Adrenal gland (tissue), 12 donors: Measurements from ENCODE around the gene UCP2. TPM values are rescaled to one million over a fixed set of nuclear protein-coding genes. Genes with fewer than 3 reads are reported as not detected.
A peak's percentile ranks its signal among the peaks of the same experiment; 100 is the strongest.

Source experiments
- DNase-seq, 7 donors: peaks; one replicate each; pipeline ENCODE4 v3.0.0-alpha.2; 2019 to 2020
- H3K27ac ChIP-seq, 5 donors: fragments of 200-600 bp; sonication (generic) in 4 of 5; 1 replicate in 3 of 5; 2 replicates in 2 of 5; pipeline versions ENCODE4 v1.5.1 to v1.8.0; 2016 to 2020; ENCODE audit warnings: mild to moderate bottlenecking in 1 of 5
- H3K27me3 ChIP-seq: fragments of 200-600 bp; 2 replicates; pipeline ENCODE4 v1.8.0; 2021
- H3K36me3 ChIP-seq, 2 donors: fragments of 200-600 bp; replicated peaks in 1 of 2; 1 replicate in 1 of 2; 2 replicates in 1 of 2; pipeline versions ENCODE4 v1.5.1 to v1.8.0; 2018 to 2022
- H3K4me1 ChIP-seq, 2 donors: fragments of 200-600 bp; replicated peaks in 1 of 2; 1 replicate in 1 of 2; 2 replicates in 1 of 2; pipeline versions ENCODE4 v1.5.1 to v1.8.0; 2018 to 2021
- H3K4me3 ChIP-seq, 4 donors: fragments of 200-600 bp; sonication (generic) in 3 of 4; one replicate each; pipeline ENCODE4 v1.5.1; 2016 to 2018
- H3K9me3 ChIP-seq, 3 donors: fragments of 200-600 bp; sonication (generic) in 1 of 3; replicated peaks in 1 of 3; 1 replicate in 2 of 3; 2 replicates in 1 of 3; pipeline versions ENCODE4 v1.5.1 to v1.8.0; 2016 to 2021
- CTCF ChIP-seq, 6 experiments: fragments of 450-650 bp in 4 of 6; fragments of 200-600 bp in 2 of 6; sonication (generic) in 1 of 6; IDR thresholded peaks; 1 replicate in 5 of 6; 2 replicates in 1 of 6; pipeline versions ENCODE4 v1.5.1 to v1.8.0; 2016 to 2021; ENCODE audit warnings: antibody characterized with exemption in 6 of 6, mild to moderate bottlenecking in 2 of 6, moderate library complexity in 1 of 6
- POLR2A ChIP-seq, 2 donors: fragments of 450-650 bp; IDR thresholded peaks; one replicate each; pipeline ENCODE4 v1.6.1; 2017; ENCODE audit warnings: antibody characterized with exemption in 2 of 2, mild to moderate bottlenecking in 2 of 2, moderate library complexity in 1 of 2
- WGBS, 4 donors: extraction: QIAGEN DNeasy Blood & Tissue Kit in 2 of 4; methylation state at CpG; one replicate each; pipeline versions ENCODE4 v1.1.5 to v1.1.7; 2013 to 2017; 5-methylcytosine and 5-hydroxymethylcytosine counted together
- intact Hi-C, 2 donors: fragments of 100-400 bp; cut with DNase I; formaldehyde crosslinking; loops; one replicate each; pipeline versions ENCODE4 v1.14.1 to v1.15.0; 2022 to 2023
- polyA plus RNA-seq, 3 donors: library from polyadenylated mRNA; stranded (reverse); fragments of 200-250 nt in 2 of 3; fragments of 350-450 nt in 1 of 3; fragmentation: Illumina TruSeq in 1 of 3; extraction: RNeasy Lipid Tissue Mini Kit (QIAGEN cat#74804) in 1 of 3; gene quantifications; one replicate each; pipeline ENCODE4 v1.2.3, GENCODE V29; 2013 to 2014
- total RNA-seq, 9 donors: library from RNA; depleted of rRNA in 4 of 9; stranded (reverse); fragments of >200 nt in 4 of 9; fragments of 120-200 nt in 1 of 9; fragmentation: NEBNext Ultra II Directional in 1 of 9; extraction: Animal tissue kit (Norgen Biotek cat#: 25700) in 1 of 9; gene quantifications; one replicate each; pipeline versions ENCODE4 v1.1.0 to v1.2.4, GENCODE V29; 2013 to 2023
- donor health status: healthy with polysubstance abuse.
- donor health status: Bipolar disorder and iron deficiency.
- donor health status: DM: yes; HTN: yes; CAD: no.
- donor health status: DM: no; HTN: no; CAD: no.
- donor health status: DM: no; HTN: no; CAD: no.
- donor health status: DM: yes; HTN: yes; CAD: no.

The UCP2 gene
- total and polyA plus RNA-seq, 12 donors = 12.4 to 117 (median 40.9) TPM

- H3K36me3 ChIP-seq = no peaks in the 10 kb centered on the region
- no peak overlapping the region for H3K4me3 ChIP-seq
- no peaks in the 10 kb centered on the region for H3K27me3 ChIP-seq
- peak; percentile 44 to 91 (median 68) for DNase-seq
- H3K4me1 ChIP-seq = peaks cover 8 to 32% of the 10 kb centered on the region in 2 donors
- intact Hi-C loops = no loop called here
- 36 to 65% (median 50%) methylated on average over 2 of the region's 2 CpGs for WGBS, 4 donors
- peak overlapping the region in 2 of 5 donors; percentile 31 to 41 for H3K27ac ChIP-seq
- TF ChIP-seq CTCF (IDR thresholded peaks at IDR 0.05) (no peak), POLR2A (IDR thresholded peaks at IDR 0.05) (no peak)
- H3K9me3 ChIP-seq = no peaks in the 10 kb centered on the region
Measured at GRCh38 chr11:74024261-74025029, 41.8 kb upstream of the UCP2 start.

- intact Hi-C loops = no loop called here
- H3K27ac ChIP-seq = peak overlapping the region in 3 of 5 donors; percentile 2 to 68 (median 7)
- no peaks in the 10 kb centered on the region for H3K9me3 ChIP-seq
- peak in 1 of 7 donors; percentile 48 for DNase-seq
- H3K36me3 ChIP-seq = no peaks in the 10 kb centered on the region
- TF ChIP-seq CTCF (IDR thresholded peaks at IDR 0.05) (no peak), POLR2A (IDR thresholded peaks at IDR 0.05) (no peak)
- peaks cover 20 to 42% of the 10 kb centered on the region in 2 donors for H3K4me1 ChIP-seq
- H3K27me3 ChIP-seq = no peaks in the 10 kb centered on the region
- no peak overlapping the region for H3K4me3 ChIP-seq
Measured at GRCh38 chr11:74023276-74023675, 40.6 kb upstream of the UCP2 start.

GRCh38 chr11:74022546-74022945 lies 39.9 kb upstream of the UCP2 start:
- DNase-seq = peak in 1 of 7 donors; percentile 38
- 81 to 88% (median 85%) methylated on average over 6 of the region's 6 CpGs for WGBS, 4 donors
- intact Hi-C loops = no loop called here
- H3K4me1 ChIP-seq = peaks cover 27 to 49% of the 10 kb centered on the region in 2 donors
- no peaks in the 10 kb centered on the region for H3K27me3 ChIP-seq
- H3K27ac ChIP-seq = peak overlapping the region in 2 of 5 donors; percentile 7 to 68
- TF ChIP-seq CTCF (IDR thresholded peaks at IDR 0.05) = no peak
- no peak for TF ChIP-seq POLR2A (IDR thresholded peaks at IDR 0.05)
- no peak overlapping the region for H3K4me3 ChIP-seq
- no peaks in the 10 kb centered on the region for H3K9me3 ChIP-seq
- H3K36me3 ChIP-seq = no peaks in the 10 kb centered on the region

GRCh38 chr11:74021998-74022397 lies 39.4 kb upstream of the UCP2 start:
- Histone ChIP-seq H3K9me3 (no peaks in the 10 kb centered on the region), H3K27ac (peak overlapping the region in 1 of 5 donors; percentile 51), H3K27me3 (no peaks in the 10 kb centered on the region), H3K4me3 (no peak overlapping the region), H3K4me1 (peaks cover 27 to 49% of the 10 kb centered on the region in 2 donors), H3K36me3 (no peaks in the 10 kb centered on the region)
- no peak for DNase-seq
- 96 to 98% (median 98%) methylated on average over 6 of the region's 6 CpGs for WGBS, 4 donors
- intact Hi-C loops = no loop called here
- TF ChIP-seq CTCF (IDR thresholded peaks at IDR 0.05) = no peak
- TF ChIP-seq POLR2A (IDR thresholded peaks at IDR 0.05) = no peak
